AG04449 (cell line): ENCODE results near the gene NDUFA13.

Experiments used
- CTCF ChIA-PET: fragments of 350-600 bp; formaldehyde crosslinking; extraction: SDS; loops from one replicate; lab custom pipeline; 2021; ENCODE audit warnings: antibody characterized with exemption; lab: Yijun Ruan, JAX
- POLR2A ChIA-PET: fragments of 400-600, 350-600 bp; formaldehyde crosslinking; extraction: SDS; loops from one replicate; lab custom pipeline; 2020; ENCODE audit warnings: antibody characterized with exemption, inconsistent platforms; lab: Yijun Ruan, JAX
- DNase-seq: peaks from one replicate; pipeline ENCODE4 v3.0.0-alpha.2; 2010; ENCODE audit warnings: low read depth, low spot score
- H3K4me3 ChIP-seq: 2 replicates; pipeline ENCODE4 v1.5.1; 2011; ENCODE audit warnings: low read depth, mild to moderate bottlenecking, control low read depth, low read length
- CTCF ChIP-seq: IDR thresholded peaks from one replicate; pipeline ENCODE4 v1.5.1; 2011; ENCODE audit warnings: mild to moderate bottlenecking, moderate library complexity, low read length, control low read depth, inconsistent platforms; ENCODE audit not compliant: insufficient read depth; ENCODE audit errors: missing control alignments

NDUFA13 gene

GRCh38 chr19:19559931-19560330 lies 43.9 kb downstream of the NDUFA13 start:
- POLR2A ChIA-PET, result no interaction called here
- H3K4me3 ChIP-seq, result no peak overlapping the region
- CTCF ChIA-PET, result interaction anchor here (1.8 to 4.8 kb wide), 2 partner anchors 8 to 28 kb away, joined by 11 to 31 read pairs; no protein-coding TSS in a partner anchor
- TF ChIP-seq CTCF, result no peak
- no peak for DNase-seq

DNA sequence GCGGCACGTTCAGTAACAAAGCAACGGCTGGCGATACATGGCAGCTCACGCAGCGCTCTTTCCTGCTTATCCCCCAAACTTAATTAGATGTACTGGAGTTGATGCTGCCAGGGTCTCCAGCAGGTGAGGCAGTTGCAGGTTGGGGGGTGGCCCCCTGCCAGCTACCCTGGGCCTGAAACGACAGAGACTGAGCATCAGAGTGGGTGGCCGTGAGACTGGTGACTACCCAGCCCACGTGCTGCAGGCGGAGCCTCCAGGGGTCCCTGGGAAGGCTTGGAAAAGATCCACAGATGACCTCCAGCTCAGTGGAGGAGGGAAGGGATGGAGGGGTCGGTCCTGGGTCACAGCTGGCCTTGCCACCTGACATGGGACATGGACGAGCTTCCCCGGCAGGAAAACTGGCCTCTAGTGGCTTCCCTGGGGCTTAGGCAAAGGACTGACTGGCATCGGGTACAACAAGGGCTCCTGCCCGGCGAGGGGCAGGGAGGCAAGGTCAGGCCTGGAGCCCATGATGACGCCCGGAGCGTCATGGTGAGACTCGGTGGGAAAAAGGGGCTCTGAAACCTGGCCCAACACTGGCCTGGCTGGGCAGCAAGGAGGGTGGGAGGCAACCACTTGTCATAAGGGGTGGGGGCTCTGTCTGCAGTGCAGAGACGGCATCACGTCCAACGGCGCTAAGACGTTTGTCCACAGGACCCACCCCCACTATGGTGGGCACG lies 46.1 kb downstream of the NDUFA13 start:
- CTCF ChIA-PET, result interaction anchor here (1.1 to 4.8 kb wide), 2 partner anchors 8 to 10 kb away, joined by 3 to 31 read pairs; no protein-coding TSS in a partner anchor
- DNase-seq, result no peak
- no peak overlapping the region for H3K4me3 ChIP-seq
- TF ChIP-seq CTCF, result no peak
- POLR2A ChIA-PET, result no interaction called here

DNA sequence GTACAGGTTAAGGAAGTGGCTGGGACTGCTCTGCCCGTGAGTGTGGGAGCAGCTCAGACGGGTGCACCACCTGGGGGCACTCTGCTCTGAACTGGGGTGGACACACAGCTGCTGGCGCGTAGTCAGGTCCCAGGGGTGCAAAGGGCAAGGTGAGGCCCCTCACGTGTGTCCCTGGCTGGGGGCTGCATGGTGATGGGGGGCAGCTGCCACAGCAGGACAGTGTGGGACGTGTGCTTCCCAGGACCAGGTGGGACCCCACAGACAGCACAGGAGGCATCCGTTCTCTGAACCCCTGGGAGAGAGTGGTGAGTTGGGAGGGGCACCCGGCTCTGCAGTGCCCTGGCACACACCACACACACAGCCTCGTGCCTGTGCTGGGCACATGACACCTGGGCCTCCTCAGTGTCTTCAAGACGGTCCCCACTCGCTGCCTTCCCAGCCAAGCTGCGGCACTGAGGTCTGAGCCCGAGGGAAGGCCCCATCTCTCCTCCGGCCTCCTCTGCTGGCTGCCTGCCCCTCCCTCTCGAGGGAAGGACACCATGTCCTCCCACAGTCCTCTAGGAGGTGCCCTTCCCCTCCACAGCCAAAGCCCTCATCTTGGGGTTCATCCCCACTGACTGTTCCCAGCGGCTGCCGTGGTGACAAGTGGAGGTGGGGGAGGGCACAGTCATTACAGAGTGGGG lies 46.8 kb downstream of the NDUFA13 start:
- no peak for DNase-seq
- no peak for TF ChIP-seq CTCF
- CTCF ChIA-PET, result interaction anchor here (1.1 to 4.8 kb wide), 3 partner anchors 8 to 11 kb away, joined by 3 to 31 read pairs (median 3); no protein-coding TSS in a partner anchor
- H3K4me3 ChIP-seq, result no peak overlapping the region
- POLR2A ChIA-PET, result no interaction called here

DNA sequence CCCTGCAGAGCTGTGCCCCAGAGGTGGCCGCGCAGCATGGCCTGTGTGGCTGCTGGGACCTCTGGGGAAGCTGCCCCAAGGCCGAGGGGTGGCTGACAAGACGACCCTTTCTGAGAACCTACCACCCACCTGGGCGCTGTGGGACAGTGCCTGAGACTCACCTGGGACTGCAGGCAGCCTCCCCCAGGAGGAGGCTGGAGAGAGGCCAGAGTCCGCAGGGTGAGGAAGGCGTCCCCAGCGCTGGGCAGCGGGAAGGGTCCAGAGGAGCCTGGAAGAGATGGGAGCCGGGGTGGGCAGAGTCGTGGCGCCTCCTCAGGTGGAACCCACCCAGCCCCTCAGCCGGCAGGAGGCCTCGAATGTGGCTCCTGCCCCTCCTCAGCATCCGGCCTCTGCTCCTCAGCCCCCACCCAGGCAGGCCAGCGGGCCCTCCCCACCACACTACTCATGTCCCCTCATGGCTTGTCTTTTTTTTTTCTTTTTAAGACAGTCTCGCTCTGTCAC lies 47.4 kb downstream of the NDUFA13 start:
- POLR2A ChIA-PET, result no interaction called here
- no peak for TF ChIP-seq CTCF
- H3K4me3 ChIP-seq, result no peak overlapping the region
- no peak for DNase-seq
- CTCF ChIA-PET, result interaction anchor here (1.1 to 4.8 kb wide), 2 partner anchors 9 to 12 kb away, joined by 3 to 31 read pairs; no protein-coding TSS in a partner anchor

GRCh38 chr19:19566306-19566705 lies 50.3 kb downstream of the NDUFA13 start:
- CTCF ChIA-PET, result interaction anchor here (1.3 to 8.5 kb wide), 2 partner anchors 13 to 34 kb away, joined by 4 to 102 read pairs; no protein-coding TSS in a partner anchor
- POLR2A ChIA-PET, result no interaction called here
- no peak for DNase-seq
- H3K4me3 ChIP-seq, result no peak overlapping the region
- no peak for TF ChIP-seq CTCF

DNA sequence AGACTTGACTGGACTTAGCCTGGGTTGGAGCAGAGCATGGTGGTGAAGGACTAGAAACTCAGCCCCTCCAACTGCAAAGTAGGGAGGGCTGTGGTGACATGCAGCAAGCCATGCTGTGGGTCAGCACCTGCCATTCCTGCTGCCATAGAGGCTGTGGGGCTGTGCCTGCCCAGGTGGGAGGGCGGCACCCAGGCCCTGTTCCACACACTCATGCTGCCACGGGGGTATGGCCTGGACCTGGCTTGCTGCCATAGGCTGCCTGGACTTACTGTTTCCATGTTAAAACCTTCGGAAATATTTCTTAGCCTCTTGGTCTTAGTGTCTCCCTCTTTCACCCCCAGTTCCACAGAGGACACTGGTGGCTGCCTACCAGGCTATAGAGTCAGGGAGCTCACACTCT lies 51.4 kb downstream of the NDUFA13 start:
- no peak for DNase-seq
- no peak overlapping the region for H3K4me3 ChIP-seq
- TF ChIP-seq CTCF, result no peak
- POLR2A ChIA-PET, result no interaction called here
- CTCF ChIA-PET, result interaction anchor here (1.1 to 8.5 kb wide), 2 partner anchors 14 to 77 kb away, joined by 4 to 102 read pairs; no protein-coding TSS in a partner anchor
